Measurements from ENCODE around the gene LRFN5. TPM values are rescaled to one million over a fixed set of nuclear protein-coding genes. Genes with fewer than 3 reads are reported as not detected.

The LRFN5 gene
- total RNA-seq, 2 donors from 2014 or later: 0.37 TPM

- DNase-seq: no peak
- H3K9ac ChIP-seq (ENCODE audit: low read depth in 2 of 2, low read length in 2 of 2): no peak overlapping the region
- no peak for TF ChIP-seq CTCF (IDR thresholded peaks at IDR 0.05)
- no peak overlapping the region for H3K27ac ChIP-seq
- H3K4me1 ChIP-seq: no peaks in the 10 kb centered on the region
- H3K9me3 ChIP-seq: no peaks in the 10 kb centered on the region
- no peak overlapping the region for H3K4me3 ChIP-seq
- intact Hi-C loops (cut with DNase I): no loop called here
- H3K27me3 ChIP-seq: no peaks in the 10 kb centered on the region
- H3K36me3 ChIP-seq: no peaks in the 10 kb centered on the region
Observed at GRCh38 chr14:41915732-41916131, 309.1 kb downstream of the LRFN5 start.

- no peak for TF ChIP-seq CTCF (IDR thresholded peaks at IDR 0.05)
- H3K36me3 ChIP-seq: no peaks in the 10 kb centered on the region
- no peaks in the 10 kb centered on the region for H3K27me3 ChIP-seq
- intact Hi-C loops (cut with DNase I): no loop called here
- no peaks in the 10 kb centered on the region for H3K9me3 ChIP-seq
- no peak overlapping the region for H3K4me3 ChIP-seq
- H3K4me1 ChIP-seq: no peaks in the 10 kb centered on the region
- no peak for DNase-seq
- H3K27ac ChIP-seq: no peak overlapping the region
- H3K9ac ChIP-seq (ENCODE audit: low read depth in 2 of 2, low read length in 2 of 2): no peak overlapping the region
Observed at GRCh38 chr14:41916313-41916712, 309.6 kb downstream of the LRFN5 start.

GRCh38 chr14:41925409-41925808 is 318.7 kb downstream of the LRFN5 start:
- Histone ChIP-seq H3K9ac (ENCODE audit: low read depth in 2 of 2, low read length in 2 of 2) (no peak overlapping the region), H3K9me3 (no peaks in the 10 kb centered on the region), H3K4me3 (no peak overlapping the region), H3K36me3 (no peaks in the 10 kb centered on the region), H3K4me1 (no peaks in the 10 kb centered on the region), H3K27ac (no peak overlapping the region), H3K27me3 (no peaks in the 10 kb centered on the region)
- no peak for TF ChIP-seq CTCF (IDR thresholded peaks at IDR 0.05)
- DNase-seq: no peak
- intact Hi-C loops (cut with DNase I): no loop called here

GRCh38 chr14:41950428-41951151 is 343.9 kb downstream of the LRFN5 start:
- Histone ChIP-seq H3K27me3 (no peaks in the 10 kb centered on the region), H3K36me3 (no peaks in the 10 kb centered on the region), H3K9me3 (no peaks in the 10 kb centered on the region), H3K27ac (no peak overlapping the region), H3K4me3 (no peak overlapping the region), H3K4me1 (no peaks in the 10 kb centered on the region), H3K9ac (ENCODE audit: low read depth in 2 of 2, low read length in 2 of 2) (no peak overlapping the region)
- no peak for TF ChIP-seq CTCF (IDR thresholded peaks at IDR 0.05)
- intact Hi-C loops (cut with DNase I): no loop called here
- no peak for DNase-seq
